GM12878 (cell line): Measurements from ENCODE around the gene TAF11L14. TPM values are rescaled to one million over a fixed set of nuclear protein-coding genes. Genes with fewer than 3 reads are reported as not detected.
"Not testable (repeated sequence)": the region's sequence is repeated elsewhere in the genome, so short reads cannot be mapped to it uniquely, and the experiment has no call there.

Experiments
- ATAC-seq: fragments of 200-7000 bp; cut with Tn5 transposase; 3 replicates; pipeline ENCODE4 v1.9.1; 2020; ENCODE audit warnings: mild to moderate bottlenecking, moderate library complexity
- BruUV-seq: library from RNA; stranded (reverse); fragments of 400-500 nt; replicated peaks from 2 replicates; lab custom pipeline; 2021; lab: Mats Ljungman, UMichigan
- CTCF ChIA-PET: fragments of 300-600 bp; sonication (Branson Sonifier 250); formaldehyde crosslinking; extraction: SDS; loops from one replicate; lab custom pipeline; 2021; ENCODE audit warnings: inconsistent platforms; lab: Yijun Ruan, JAX
- POLR2A ChIA-PET: fragments of 350-600 bp; formaldehyde crosslinking; extraction: SDS; loops from one replicate; lab custom pipeline; 2021; ENCODE audit warnings: inconsistent platforms; lab: Charles Lee
- RAD21 ChIA-PET: fragments of 300-600 bp; sonication (Branson Sonifier 250); formaldehyde crosslinking; loops from one replicate; lab custom pipeline; 2023; ENCODE audit warnings: antibody characterized with exemption; ENCODE audit not compliant: unreplicated experiment; lab: Charles Lee
- SMC1A ChIA-PET: fragments of 300-600 bp; sonication (Branson Sonifier 250); formaldehyde crosslinking; loops from one replicate; lab custom pipeline; 2023; ENCODE audit not compliant: unreplicated experiment, uncharacterized antibody; lab: Charles Lee
- DNase-seq: peaks from one replicate; pipeline ENCODE4 v3.0.0-alpha.2; 2011; ENCODE audit warnings: low read depth, low spot score
- FAIRE-seq: peaks from 3 replicates; lab custom pipeline; 2011; peaks lifted over from hg19 to GRCh38; lab: Jason Lieb, UNC
- H2AFZ ChIP-seq: 2 replicates; pipeline ENCODE4 v1.6.0; 2011; ENCODE audit warnings: low read depth, low read length, control low read depth; ENCODE audit not compliant: control insufficient read depth
- H3K27ac ChIP-seq: 2 replicates; pipeline ENCODE4 v1.5.1; 2011; ENCODE audit warnings: control low read depth; ENCODE audit not compliant: control insufficient read depth, insufficient read depth
- H3K27me3 ChIP-seq, 2 experiments: replicated peaks in 1 of 2; 2 replicates each; pipeline versions ENCODE4 v1.6.0 to v1.6.1; 2011; ENCODE audit warnings: low read length in 1 of 2; ENCODE audit not compliant: control insufficient read depth in 2 of 2, insufficient read depth in 2 of 2
- H3K36me3 ChIP-seq, 2 experiments: 2 replicates each; pipeline ENCODE4 v1.5.1; 2011; ENCODE audit warnings: low read length in 1 of 2; ENCODE audit not compliant: control insufficient read depth in 2 of 2, insufficient read depth in 2 of 2
- H3K4me1 ChIP-seq: 2 replicates; pipeline ENCODE4 v1.6.1; 2011; ENCODE audit warnings: mild to moderate bottlenecking, low read length, moderate library complexity, mixed read lengths; ENCODE audit not compliant: control insufficient read depth, insufficient read depth
- H3K4me2 ChIP-seq: 2 replicates; pipeline ENCODE4 v1.6.0; 2011; ENCODE audit warnings: control low read depth; ENCODE audit not compliant: control insufficient read depth, insufficient read depth
- H3K4me3 ChIP-seq: fragments of 200-600 bp; sonication (generic); 2 replicates; pipeline ENCODE4 v1.5.1; 2016
- H3K79me2 ChIP-seq: 2 replicates; pipeline ENCODE4 v1.6.0; 2011; ENCODE audit warnings: low read length; ENCODE audit not compliant: control insufficient read depth, insufficient read depth
- H3K9ac ChIP-seq: 2 replicates; pipeline ENCODE4 v1.8.0; 2011; ENCODE audit warnings: low read length, control low read depth, mixed read lengths; ENCODE audit not compliant: control insufficient read depth, insufficient read depth
- H3K9me3 ChIP-seq: replicated peaks from 3 replicates; pipeline ENCODE4 v1.5.1; 2011; ENCODE audit warnings: mild to moderate bottlenecking, low read length; ENCODE audit not compliant: control insufficient read depth, insufficient read depth
- H4K20me1 ChIP-seq: 2 replicates; pipeline ENCODE4 v1.6.0; 2011; ENCODE audit not compliant: control insufficient read depth, insufficient read depth
- SREBF1 ChIP-seq: IDR thresholded peaks from 2 replicates; pipeline ENCODE4 v1.6.1; 2012; ENCODE audit warnings: mild to moderate bottlenecking, low read length
- WGBS: methylation state at CpG from one replicate; pipeline ENCODE4 v1.1.6; 2016; ENCODE audit warnings: low lambda C conversion rate; ENCODE audit not compliant: insufficient replicate concordance, insufficient coverage; ENCODE audit errors: missing lambda C conversion rate; 5-methylcytosine and 5-hydroxymethylcytosine counted together
- in situ Hi-C: fragments of 300-500 bp; cut with MboI; formaldehyde crosslinking; loops from 9 replicates; pipeline ENCODE4 v1.14.3; 2018; ENCODE audit warnings: mixed read lengths
- intact Hi-C: fragments of 100-400 bp; cut with micrococcal nuclease; formaldehyde crosslinking; loops from one replicate; pipeline ENCODE4 v1.14.2; 2022; ENCODE audit not compliant: unreplicated experiment
- polyA plus RNA-seq, 11 experiments: library from polyadenylated mRNA; depleted of rRNA in 4 of 11; unstranded in 6 of 11; stranded (reverse) in 5 of 11; fragments of >200 nt; fragmentation: Nextera tagmentation in 4 of 11; fragmentation: Illumina TruSeq in 1 of 11; extraction: Ambion mirVana in 4 of 11; extraction: Trizol in 1 of 11; gene quantifications; 1 replicate in 1 of 11; 2 replicates in 10 of 11; pipeline versions ENCODE4 v1.2.1 to v1.2.3, GENCODE V29; 2011 to 2016; ENCODE audit warnings: inconsistent platforms in 2 of 11, missing spikeins in 2 of 11, low read depth in 1 of 11
- total RNA-seq, 4 experiments: library from RNA; depleted of rRNA in 3 of 4; stranded (reverse); fragments of >200 nt in 3 of 4; fragmentation: Illumina TruSeq in 1 of 4; extraction: Trizol in 1 of 4; gene quantifications; 2 replicates each; pipeline versions ENCODE4 v1.2.1 to v1.2.3, GENCODE V29; 2013 to 2021
- TF ChIP-seq, protein P1 (sequence below): fragments of 450-650 bp; IDR thresholded peaks from 2 replicates; pipeline ENCODE4 v1.6.1; 2017; ENCODE audit warnings: mild to moderate bottlenecking
- TF ChIP-seq, protein P2 (sequence below): fragments of 450-650 bp; IDR thresholded peaks from 2 replicates; pipeline ENCODE4 v1.6.1; 2016; ENCODE audit warnings: mild to moderate bottlenecking

The TAF11L14 gene
- total and polyA plus RNA-seq, 10 of the 15 experiments (the other 5 are each of a cell fraction or from before 2014, with no cell fraction given) = not detected

DNA sequence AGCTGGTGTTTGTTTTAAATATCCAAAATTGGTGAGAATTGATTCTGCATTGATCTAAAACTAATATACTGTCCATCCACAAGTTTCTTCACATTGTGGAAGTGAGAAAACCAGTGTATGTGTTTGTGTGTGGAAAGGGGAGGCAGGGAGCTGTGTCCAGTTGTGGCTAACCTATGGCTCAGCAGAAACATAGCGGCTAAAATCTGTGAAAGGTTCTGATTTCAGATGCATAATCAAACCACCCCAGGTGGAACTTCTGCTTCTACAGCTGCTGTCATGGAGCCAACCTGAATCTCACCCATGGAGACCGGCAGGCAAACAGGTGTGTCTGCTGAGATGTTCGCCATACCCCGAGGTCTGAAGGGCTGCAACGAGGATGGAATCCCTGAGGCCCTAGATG, at the start of gene TAF11L14 (continued):
- TF ChIP-seq, protein P1, sequence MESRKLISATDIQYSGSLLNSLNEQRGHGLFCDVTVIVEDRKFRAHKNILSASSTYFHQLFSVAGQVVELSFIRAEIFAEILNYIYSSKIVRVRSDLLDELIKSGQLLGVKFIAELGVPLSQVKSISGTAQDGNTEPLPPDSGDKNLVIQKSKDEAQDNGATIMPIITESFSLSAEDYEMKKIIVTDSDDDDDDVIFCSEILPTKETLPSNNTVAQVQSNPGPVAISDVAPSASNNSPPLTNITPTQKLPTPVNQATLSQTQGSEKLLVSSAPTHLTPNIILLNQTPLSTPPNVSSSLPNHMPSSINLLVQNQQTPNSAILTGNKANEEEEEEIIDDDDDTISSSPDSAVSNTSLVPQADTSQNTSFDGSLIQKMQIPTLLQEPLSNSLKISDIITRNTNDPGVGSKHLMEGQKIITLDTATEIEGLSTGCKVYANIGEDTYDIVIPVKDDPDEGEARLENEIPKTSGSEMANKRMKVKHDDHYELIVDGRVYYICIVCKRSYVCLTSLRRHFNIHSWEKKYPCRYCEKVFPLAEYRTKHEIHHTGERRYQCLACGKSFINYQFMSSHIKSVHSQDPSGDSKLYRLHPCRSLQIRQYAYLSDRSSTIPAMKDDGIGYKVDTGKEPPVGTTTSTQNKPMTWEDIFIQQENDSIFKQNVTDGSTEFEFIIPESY = no peak
- no peak for TF ChIP-seq SREBF1
- TF ChIP-seq, protein P2, sequence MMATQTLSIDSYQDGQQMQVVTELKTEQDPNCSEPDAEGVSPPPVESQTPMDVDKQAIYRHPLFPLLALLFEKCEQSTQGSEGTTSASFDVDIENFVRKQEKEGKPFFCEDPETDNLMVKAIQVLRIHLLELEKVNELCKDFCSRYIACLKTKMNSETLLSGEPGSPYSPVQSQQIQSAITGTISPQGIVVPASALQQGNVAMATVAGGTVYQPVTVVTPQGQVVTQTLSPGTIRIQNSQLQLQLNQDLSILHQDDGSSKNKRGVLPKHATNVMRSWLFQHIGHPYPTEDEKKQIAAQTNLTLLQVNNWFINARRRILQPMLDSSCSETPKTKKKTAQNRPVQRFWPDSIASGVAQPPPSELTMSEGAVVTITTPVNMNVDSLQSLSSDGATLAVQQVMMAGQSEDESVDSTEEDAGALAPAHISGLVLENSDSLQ = no peak

DNA sequence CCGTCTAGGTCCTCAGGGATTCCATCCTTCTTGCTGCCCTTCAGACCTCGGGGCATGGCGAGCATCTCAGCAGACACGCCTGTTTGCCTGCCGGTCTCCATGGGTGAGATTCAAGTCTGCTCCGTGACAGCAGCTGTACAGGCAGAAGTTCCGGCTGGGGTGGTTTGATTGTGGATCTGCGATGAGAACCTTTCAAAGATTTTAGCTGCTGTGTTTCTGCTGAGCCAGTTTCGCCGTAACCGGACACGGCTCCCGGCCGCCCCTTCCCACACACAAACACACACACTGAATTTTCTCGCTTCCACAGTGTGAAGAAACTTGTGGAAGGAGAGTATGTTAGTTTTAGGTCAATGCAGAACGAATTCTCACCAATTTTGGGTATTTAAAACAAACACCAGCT, 48.6 kb upstream of the TAF11L14 start, which contains the start of gene TAF11L7:
Gene TAF11L7, minus strand, starts transcription at position 101 of the 400 bp plus-strand sequence.
- CTCF ChIA-PET, SMC1A ChIA-PET, H3K27ac ChIP-seq, H3K9me3 ChIP-seq, intact Hi-C loops, H3K36me3 ChIP-seq, POLR2A ChIA-PET, DNase-seq, RAD21 ChIA-PET, ATAC-seq, BruUV-seq, H3K4me2 ChIP-seq, FAIRE-seq, H3K4me1 ChIP-seq, H3K27me3 ChIP-seq, H2AFZ ChIP-seq, H4K20me1 ChIP-seq, H3K4me3 ChIP-seq, H3K79me2 ChIP-seq, H3K9ac ChIP-seq, in situ Hi-C loops: not testable (repeated sequence)
- WGBS = no CpG with 5 or more reads among the region's 16 CpGs

DNA sequence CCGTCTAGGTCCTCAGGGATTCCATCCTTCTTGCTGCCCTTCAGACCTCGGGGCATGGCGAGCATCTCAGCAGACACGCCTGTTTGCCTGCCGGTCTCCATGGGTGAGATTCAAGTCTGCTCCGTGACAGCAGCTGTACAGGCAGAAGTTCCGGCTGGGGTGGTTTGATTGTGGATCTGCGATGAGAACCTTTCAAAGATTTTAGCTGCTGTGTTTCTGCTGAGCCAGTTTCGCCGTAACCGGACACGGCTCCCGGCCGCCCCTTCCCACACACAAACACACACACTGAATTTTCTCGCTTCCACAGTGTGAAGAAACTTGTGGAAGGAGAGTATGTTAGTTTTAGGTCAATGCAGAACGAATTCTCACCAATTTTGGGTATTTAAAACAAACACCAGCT, 43.4 kb upstream of the TAF11L14 start, which contains the start of gene TAF11L8:
Gene TAF11L8, minus strand, starts transcription at position 101 of the 400 bp plus-strand sequence.
- H3K36me3 ChIP-seq, H3K4me2 ChIP-seq, in situ Hi-C loops, FAIRE-seq, BruUV-seq, SMC1A ChIA-PET, H3K27ac ChIP-seq, H2AFZ ChIP-seq, H3K27me3 ChIP-seq, intact Hi-C loops, CTCF ChIA-PET, H3K4me1 ChIP-seq, H3K79me2 ChIP-seq, H4K20me1 ChIP-seq, H3K9me3 ChIP-seq, ATAC-seq, POLR2A ChIA-PET, RAD21 ChIA-PET, H3K4me3 ChIP-seq, H3K9ac ChIP-seq, DNase-seq: not testable (repeated sequence)
- no CpG with 5 or more reads among the region's 16 CpGs for WGBS

DNA sequence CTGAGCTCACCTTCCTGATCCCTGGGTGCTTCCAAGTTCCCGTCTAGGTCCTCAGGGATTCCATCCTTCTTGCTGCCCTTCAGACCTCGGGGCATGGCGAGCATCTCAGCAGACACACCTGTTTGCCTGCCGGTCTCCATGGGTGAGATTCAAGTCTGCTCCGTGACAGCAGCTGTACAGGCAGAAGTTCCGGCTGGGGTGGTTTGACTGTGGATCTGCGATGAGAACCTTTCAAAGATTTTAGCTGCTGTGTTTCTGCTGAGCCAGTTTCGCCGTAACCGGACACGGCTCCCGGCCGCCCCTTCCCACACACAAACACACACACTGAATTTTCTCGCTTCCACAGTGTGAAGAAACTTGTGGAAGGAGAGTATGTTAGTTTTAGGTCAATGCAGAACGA, 40.0 kb upstream of the TAF11L14 start, which contains the start of gene TAF11L9:
Gene TAF11L9, minus strand, starts transcription at position 140 of the 400 bp plus-strand sequence.
- intact Hi-C loops, H3K79me2 ChIP-seq, ATAC-seq, H3K9me3 ChIP-seq, in situ Hi-C loops, H3K36me3 ChIP-seq, H3K9ac ChIP-seq, POLR2A ChIA-PET, FAIRE-seq, H4K20me1 ChIP-seq, BruUV-seq, H3K27me3 ChIP-seq, H3K4me2 ChIP-seq, SMC1A ChIA-PET, CTCF ChIA-PET, RAD21 ChIA-PET, H3K27ac ChIP-seq, H3K4me1 ChIP-seq, H2AFZ ChIP-seq, DNase-seq, H3K4me3 ChIP-seq: not testable (repeated sequence)
- WGBS = no CpG with 5 or more reads among the region's 15 CpGs
